GM18511 (cell line): Measurements from ENCODE around the gene SESN3.
"Not testable (repeated sequence)": the region's sequence is repeated elsewhere in the genome, so short reads cannot be mapped to it uniquely, and the experiment has no call there.

Experiments used
- ATAC-seq: cut with Tn5 transposase; IDR thresholded peaks from one replicate; pipeline ENCODE4 v1.9.1; 2021; ENCODE audit warnings: mild to moderate bottlenecking, moderate library complexity; ENCODE audit not compliant: unreplicated experiment

Gene SESN3, protein sequence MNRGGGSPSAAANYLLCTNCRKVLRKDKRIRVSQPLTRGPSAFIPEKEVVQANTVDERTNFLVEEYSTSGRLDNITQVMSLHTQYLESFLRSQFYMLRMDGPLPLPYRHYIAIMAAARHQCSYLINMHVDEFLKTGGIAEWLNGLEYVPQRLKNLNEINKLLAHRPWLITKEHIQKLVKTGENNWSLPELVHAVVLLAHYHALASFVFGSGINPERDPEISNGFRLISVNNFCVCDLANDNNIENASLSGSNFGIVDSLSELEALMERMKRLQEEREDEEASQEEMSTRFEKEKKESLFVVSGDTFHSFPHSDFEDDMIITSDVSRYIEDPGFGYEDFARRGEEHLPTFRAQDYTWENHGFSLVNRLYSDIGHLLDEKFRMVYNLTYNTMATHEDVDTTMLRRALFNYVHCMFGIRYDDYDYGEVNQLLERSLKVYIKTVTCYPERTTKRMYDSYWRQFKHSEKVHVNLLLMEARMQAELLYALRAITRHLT

DNA sequence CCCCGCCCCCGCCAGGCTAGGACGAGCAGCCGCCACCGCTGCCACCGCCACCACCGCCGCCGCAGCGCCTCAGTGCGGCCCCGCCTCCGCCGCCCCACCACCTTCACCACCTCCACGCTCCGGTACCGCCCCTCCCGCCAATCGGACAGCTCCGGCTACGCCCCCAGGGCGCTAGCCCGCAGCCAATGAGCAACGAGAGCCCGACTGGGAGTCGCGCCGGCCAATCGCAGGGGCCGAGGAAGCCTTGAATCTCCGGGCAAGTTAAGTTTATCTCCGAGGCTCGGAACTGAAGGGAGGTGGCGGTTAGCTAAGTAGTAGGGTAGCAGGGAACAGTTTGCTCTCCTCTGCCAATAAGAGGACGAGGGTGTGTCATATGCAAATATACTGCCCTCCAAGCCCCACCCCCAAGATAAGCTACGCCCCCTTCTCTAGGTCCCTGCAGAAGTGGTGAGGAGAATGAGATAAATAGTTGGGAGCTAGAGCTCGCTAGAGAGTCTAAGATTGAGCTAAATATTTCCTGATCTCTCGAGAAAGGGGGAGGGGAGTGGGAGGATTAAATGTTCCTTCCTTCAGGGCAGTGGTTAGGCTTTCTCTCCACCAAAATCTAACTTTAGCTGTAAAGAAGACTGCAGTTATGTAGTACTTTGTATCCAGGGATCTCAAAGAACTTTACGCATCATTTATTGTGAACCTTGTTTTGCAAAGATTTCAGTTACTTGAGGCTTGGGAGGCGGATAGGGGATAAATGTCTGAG is at the start of gene SESN3:
SESN3 (minus strand) TSS at position 76 of the 754 bp plus-strand sequence. CDS start 342 bp downstream, outside the sequence.
- ATAC-seq, result peak; percentile 94

DNA sequence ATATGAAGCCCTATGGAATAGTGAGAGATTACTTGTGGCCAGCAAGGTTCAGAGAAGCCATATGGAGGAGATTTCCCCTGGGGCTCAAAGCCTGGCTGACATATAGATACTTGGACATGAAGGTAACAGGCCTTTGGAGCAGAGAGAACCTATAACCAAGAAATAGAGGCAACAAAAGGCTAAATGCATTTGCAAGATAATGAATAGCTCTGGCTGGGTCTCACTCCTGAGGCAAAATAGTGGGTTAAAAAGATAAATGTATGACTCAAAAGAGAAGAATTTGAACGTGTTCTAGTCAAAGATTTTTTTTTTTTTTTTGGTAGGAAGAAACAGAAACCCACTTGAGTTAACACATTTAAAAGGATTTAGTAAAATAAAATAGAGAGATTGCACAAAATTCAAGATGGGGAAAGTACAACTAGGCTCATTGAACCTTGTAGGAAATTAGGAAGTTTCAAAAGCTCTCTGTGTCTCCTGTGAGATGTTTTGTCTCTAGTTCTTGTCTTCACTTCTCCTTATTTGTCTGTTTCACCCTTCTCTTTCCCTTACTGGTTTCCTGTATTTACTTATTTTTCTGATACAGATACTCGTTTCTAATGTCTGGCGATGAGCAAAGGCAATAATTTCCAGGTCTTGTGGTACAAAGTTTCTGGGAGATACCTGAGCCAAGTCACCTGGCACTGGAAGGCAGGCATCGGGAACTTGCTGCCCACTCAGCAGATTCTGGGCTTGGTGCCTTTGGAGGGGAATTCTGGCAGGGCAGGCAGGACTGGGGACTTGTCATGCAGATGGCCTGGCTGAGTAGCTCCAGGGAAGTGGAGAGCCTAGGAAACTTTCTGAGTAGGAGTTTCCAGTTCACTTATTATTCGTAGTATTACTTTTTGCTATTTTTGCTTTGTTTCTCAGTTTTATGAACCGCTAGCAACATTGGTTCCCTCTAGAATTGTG is 49.2 kb upstream of the SESN3 start:
- ATAC-seq, result peak; percentile 63

DNA sequence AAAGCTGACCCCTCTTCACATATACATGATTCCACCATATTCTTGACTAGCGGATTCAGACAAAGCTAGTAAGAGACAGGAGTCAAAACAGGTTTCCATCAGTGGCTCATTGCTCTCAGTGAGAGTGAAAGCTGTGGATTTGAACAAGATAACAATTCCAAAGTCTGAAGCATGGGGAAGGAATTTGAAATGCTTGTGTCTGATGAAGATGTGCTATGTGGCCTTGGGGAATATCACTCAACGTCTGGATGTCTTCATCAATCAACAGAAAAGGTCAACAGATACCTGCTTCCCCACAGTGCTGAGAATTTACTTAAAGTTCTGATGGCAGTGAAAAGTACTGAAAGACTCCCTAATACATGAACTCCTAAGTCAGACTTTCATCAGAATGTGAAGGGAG is 46.9 kb upstream of the SESN3 start:
- no peak for ATAC-seq

DNA sequence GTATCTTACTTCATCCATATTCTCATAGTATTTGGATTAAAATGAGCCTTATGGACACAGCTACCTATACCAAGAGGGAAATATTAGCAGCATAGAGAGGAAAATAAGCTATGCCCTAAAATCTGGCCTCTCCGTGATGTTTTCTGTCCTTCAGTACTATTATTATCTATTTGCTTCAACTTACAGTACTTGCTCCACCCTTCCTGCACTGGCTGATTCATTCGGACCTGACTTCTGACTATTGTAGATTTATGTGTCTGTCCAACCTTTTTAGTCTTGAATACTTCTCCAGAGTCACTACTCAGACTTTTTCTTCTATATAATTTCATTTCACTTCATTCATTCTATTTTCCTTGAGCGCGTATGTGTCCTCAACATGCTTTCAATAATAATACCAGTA is 45.1 kb upstream of the SESN3 start:
- no peak for ATAC-seq

DNA sequence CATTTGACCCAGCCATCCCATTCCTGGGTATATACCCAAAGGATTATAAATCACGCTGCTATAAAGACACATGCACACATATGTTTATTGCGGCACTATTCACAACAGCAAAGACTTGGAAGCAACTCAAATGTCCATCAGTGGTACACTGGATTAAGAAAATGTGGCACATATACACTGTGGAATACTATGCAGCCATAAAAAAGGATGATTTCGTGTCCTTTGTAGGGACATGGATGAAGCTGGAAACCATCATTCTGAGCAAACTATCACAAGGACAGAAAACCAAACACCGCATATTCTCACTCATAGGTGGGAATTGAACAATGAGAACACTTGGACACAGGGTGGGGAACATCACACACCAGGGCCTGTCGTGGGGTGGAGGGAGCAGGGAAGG is 42.6 kb upstream of the SESN3 start:
- not testable (repeated sequence) for ATAC-seq

DNA sequence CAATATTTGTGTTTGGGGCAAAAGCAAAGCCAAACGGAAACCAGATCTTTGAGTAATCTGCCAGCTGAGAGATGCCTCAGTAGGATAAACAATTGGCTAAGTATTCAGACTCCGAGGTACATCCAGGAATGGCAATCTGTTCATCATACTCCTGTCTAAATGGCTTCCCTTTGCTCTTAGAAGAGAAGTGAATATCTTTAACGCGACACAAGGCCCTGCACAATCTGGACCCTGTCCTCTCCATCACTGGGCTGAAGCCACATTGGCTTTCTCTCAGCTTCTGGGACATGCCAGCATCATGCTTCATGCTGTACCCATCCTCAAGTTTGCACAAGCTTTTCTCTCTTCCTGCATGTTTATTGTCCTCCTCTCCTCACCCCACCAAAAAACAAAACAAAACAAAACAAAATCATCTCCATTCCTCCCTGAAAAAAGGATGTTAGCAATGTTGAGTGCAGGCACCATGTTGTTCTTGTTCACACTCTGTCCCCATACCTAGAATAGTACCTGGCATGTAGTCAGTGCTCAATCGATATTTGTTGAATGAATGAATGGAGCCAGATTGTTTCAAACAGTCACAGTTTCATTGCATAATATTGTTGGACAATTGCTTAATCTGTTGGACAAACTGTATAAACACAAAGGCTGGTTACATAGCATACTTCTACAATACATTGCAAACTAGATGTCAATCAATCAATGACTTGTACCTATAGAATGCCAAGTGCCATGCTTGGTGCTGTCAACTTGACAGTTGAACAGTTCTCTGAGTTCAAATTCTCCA is 38.2 kb upstream of the SESN3 start:
- ATAC-seq, result no peak

DNA sequence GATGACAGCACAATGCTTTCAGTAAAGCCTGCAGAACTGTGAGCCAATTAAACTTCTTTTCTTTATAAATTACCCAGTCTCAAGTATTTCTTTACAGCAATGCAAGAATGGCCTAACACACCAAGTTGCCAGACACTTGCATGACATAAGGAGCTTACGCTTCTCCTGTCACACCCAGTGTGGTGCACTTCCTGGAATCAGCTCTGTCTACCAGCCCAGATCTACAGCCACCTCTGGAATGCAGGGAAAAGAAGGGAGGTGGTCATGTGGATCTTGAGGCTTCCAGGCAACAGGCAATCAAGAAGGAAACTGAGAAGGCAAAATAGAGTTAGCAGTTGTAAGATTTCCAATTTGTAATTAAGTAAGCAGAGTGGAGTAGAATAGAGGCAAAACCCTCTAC is 37.4 kb upstream of the SESN3 start:
- no peak for ATAC-seq

DNA sequence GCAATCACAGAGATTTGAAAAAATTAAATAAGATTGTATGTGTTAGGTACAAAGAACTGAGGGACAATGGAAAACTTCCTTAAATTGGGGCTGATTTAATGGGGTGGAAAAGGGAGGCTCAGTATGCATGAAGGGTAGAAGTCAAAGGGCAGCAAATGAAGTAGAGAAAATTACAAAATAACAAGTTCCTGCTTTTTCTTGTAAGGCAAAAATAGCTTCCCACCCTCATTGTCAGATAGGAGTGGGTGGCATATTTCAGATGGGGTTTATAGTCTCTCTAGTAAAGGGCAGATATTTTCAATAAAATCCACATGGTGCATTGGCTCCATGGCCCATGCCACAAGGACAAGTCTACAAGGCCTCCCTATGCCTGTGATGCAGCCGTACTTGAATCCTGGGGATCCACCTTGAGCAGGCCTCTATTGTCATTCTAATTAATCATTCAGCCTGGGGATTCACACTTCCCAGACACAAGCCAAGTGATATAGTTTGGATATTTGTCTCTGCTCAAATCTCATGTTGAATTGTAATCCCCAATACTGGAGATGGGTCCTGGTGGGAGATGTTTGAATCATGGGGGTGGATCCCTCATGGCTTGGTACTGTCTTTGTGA is 36.7 kb upstream of the SESN3 start:
- no peak for ATAC-seq

DNA sequence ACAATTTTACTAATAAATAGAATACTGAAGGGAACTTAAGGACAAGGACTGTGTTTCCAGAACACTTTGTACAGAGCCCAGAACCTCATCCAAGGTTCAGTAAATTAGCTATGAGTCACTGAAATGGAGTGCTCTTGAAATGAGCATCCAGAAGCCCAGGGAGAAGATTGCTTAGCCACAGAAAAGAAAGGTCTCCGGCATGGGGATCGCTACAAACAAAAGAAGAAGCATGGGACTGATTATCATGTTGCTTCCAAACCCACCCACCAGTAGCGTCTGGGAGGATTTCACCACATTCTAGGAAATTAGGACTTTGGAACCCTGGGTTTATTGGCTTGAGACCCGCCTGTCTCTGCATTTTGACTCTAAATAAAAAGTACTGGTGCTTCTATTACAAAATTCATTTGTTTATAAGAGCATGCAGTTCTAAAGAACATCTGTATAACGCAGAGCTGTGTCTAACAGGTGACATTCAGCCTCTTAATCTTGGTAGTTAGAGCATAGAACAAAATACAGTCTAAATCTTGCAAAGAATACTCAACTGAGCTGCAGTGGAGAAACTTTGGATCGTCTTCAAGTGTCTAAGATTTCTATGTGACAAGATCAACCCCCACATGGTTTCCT is 35.9 kb upstream of the SESN3 start:
- no peak for ATAC-seq

DNA sequence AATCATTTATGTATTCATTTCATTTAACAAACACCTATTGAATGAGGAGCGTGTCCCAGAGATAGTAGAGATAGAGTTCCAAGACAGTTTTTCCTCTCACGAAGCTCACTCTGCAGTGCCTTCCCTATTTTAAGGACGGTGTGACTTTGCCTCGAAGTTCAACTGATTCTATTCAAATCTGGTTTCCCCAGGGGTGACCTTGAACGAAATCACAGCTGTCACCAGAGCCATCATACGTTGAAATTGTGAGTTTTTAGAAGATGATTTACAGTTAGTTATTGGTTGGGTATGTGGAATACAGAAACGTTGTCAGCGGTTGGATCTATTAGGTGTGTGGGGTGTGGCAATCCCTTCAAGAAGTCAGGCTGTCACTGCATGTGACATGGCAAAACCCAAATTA is 33.9 kb upstream of the SESN3 start:
- no peak for ATAC-seq

DNA sequence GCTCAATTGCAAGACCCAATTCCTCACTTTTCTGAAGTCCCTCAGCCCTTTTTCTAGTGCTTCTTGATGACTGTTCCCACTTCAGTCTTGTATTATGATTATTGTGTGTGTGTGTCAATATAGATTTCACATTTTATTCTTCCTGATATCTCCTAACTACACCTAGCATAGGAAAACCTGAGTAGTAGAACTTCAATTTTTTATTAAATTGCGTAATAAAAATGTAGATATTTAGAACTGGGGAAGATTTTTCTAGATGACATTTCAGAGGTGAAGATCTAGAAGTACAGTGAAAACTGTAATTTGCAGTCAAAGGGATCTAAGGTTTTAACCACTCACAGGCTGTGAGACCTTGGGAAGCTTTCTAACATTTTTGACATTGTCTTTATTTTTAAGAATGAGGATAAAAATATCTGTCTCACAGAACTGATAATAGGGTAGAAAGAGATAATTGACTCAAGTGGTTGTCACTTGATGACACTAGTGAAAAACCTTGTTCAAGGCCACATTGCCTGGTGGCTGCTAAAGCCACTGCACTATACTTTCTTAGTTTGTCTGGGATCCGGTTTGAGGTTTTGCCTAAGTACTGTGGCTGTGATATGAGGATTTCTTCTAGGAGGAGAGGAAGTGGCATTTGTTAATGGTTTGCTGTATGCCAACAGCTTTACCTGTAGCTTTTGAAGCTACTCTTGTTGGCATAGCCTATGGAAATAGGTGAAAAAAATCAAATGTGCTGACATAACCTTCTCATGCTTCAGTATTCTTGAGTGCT is 32.2 kb upstream of the SESN3 start:
- no peak for ATAC-seq

DNA sequence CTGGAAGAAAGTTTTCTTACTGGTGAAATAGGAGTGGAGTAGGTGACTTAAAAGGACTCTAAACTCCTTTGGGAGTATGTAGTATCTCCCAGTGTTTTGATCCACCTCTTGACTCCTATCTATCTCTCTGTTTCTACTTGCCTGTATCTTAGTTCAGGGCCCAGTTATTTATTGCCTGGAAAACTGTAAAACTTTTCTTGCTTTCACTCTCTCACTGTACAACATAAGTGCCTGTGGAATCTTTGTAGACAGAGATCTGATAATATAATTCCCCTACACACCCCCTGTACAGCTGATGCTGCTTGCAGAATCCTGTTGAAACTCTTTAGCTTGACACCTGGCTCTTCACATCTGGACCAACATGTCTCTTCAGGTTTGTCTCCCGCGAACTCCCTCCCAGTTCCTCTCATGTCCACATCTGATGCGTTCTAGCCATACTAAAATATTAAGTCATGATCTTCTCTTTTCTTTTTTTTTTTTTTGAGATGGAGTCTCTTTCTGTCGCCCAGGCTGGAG is 26.5 kb upstream of the SESN3 start:
- ATAC-seq, result no peak

DNA sequence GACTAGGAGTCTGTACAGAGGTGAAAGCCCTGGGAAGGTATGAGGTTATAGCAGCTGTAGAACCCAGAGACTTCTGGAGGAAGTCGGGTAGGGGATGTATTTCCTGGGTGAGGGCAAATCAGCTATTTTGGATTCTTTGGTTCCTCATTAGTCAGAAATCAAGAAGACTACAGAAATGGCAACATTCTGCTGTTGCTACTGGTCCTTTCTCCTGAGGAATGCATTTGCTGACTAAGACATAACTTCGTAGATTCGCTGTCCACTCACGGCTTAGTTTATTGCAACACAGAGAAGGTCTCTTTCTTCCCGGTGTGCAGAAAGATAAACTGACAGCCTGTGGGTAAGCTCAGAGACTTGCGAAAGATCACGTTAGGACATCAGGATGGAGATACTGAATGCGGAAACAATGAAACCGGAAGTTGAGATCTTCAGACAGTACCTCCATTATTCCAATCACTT is 25.3 kb upstream of the SESN3 start:
- ATAC-seq, result no peak

DNA sequence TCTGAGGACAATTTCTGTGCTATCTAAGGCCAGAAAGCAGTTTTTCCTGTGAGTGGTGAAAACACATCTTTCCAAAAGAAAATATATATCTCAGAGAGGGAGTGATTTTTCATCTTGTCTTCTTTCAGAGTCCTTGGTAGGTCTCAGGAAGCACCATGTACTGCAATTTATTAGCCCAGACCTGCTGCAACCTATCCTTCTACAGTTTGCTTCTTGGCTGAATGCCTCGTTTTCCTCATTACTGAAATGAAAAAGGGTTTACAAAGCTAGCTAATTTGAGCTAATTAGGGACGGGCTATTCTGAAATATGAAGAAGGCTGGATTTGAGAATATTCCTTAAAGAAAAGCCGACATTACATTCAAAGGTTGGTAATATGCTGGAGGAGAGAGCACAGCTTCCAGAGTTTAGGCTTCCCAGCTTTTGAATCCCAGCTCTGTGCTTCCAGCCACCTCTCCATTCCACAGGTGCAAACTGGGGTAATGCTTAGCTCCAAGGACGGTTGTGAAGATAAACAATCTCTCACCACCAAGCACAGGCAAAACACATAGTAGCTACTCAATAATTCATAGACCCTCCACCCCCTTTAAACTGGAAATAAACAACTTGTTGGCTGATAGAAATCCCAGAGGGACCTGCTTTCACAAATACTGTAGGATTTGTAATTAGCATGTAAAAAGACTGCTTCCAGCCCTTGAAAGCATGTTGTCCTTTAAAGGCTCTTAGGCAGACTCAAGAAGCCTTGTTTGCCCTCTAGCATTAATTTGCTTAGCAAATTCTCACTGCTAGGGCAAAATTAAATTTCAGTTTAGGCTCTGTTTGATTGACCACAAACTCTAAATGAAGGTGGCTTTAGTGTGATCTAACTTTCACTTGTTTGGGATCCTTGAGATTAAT is 24.5 kb upstream of the SESN3 start:
- ATAC-seq, result no peak

DNA sequence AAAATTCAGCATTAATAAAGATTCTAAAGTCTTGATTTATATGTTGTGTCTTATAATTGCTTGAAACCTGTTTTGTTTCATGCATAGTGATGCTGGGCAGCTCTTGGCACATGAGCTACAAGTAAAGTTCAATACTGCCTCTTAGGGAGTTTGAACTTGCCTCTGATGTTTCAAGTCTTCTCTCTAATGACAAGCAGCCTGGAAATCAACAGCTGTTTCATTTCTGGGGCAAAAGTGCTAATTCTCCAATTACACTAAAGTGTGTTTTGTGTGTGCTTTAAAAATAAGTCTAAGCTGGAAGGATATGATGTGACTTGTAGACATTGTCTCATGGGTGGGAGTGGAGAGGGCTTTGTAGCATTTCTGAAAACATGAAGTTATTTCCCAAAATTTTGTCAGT is 23.7 kb upstream of the SESN3 start:
- peak; percentile 25 for ATAC-seq

DNA sequence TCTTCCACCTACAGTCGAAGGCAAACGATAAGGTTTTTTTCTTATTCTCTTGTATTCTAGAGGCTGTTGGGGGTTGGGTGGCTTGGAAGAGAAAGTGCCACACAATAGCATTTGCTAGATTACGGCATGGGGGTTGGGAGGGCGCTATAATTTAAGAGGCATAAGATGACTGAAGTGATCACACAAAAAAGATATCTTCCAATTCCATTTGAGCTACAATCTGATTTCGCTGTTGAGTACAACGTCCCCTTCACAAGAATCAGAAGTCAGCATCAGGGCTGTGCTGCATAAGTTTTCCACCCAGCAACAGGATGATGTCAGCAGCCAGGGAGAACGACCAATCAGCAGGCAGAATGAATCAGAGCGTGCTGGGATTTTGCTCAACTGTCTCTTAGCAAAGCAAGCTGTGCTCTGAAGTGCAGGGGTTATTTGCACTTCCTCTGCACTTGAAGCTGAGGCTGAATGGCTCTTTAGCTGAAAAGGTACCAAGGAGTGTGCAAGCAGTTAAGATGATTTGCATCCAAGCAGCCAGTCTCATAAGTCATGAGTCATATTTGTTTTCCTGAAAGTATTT is 23.2 kb upstream of the SESN3 start:
- ATAC-seq, result peak; percentile 99

DNA sequence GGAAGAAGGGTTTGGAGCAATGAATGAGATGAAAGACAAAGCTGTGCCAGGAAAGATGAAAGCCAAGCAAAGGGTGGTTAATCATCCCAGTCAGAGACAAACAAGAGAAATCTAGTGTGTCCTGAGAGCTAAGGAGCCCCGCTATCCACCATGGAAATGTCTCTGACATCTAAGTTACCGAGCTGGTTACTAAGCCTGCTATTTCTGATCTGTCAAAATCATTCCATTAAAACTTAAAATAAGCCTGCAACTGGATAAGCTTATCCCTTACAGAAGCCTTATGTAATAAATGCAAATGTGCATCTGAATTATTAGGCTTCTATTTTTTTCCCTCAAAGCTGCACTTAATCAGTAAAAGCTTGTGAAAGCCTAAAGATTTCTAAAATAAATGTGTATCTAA is 22.1 kb upstream of the SESN3 start:
- ATAC-seq, result no peak
